Suprapubic skin (tissue), 4 donors: Measurements from ENCODE around the gene AUTS2.

ENCODE experiments used
- CTCF ChIP-seq, 2 donors: fragments of 200-600 bp in 1 of 2; fragments of 450-650 bp in 1 of 2; sonication (generic) in 1 of 2; IDR thresholded peaks; one replicate each; pipeline ENCODE4 v1.5.1; 2016 to 2019; ENCODE audit warnings: antibody characterized with exemption in 2 of 2, mild to moderate bottlenecking in 1 of 2, moderate library complexity in 1 of 2
- EP300 ChIP-seq: sonication (generic); formaldehyde crosslinking; IDR thresholded peaks from one replicate; pipeline ENCODE4 v1.6.1; 2017; ENCODE audit warnings: antibody characterized with exemption
- POLR2A ChIP-seq, 2 donors: fragments of 450-650 bp; IDR thresholded peaks; one replicate each; pipeline ENCODE4 v1.6.1; 2017; ENCODE audit warnings: antibody characterized with exemption in 2 of 2, mild to moderate bottlenecking in 2 of 2, moderate library complexity in 2 of 2
- POLR2AphosphoS5 ChIP-seq, 3 donors: sonication (generic); formaldehyde crosslinking; IDR thresholded peaks; one replicate each; pipeline ENCODE4 v1.6.1; 2017; ENCODE audit warnings: antibody characterized with exemption in 3 of 3

DNA sequence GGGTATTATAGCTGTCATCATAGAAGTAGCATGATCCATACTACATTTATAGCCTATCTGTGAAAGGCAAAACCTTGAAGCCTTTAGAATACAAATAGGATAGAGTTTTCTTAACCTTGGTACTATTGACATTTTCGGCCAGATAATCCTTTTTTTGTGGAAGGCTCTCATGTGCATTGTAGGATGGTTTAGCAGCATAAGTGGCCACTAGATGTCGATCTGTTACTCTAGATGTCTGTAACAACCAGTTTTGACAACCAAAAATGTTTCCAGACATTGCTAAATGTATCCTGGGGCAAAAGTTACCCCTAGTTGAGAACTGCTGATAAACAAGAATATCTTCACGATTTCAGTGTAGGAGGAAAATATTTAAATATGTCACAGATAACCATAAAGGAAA is 1214.2 kb downstream of the AUTS2 start:
- TF ChIP-seq CTCF (IDR thresholded peaks at IDR 0.05) (no peak), EP300 (no peak), POLR2AphosphoS5 (IDR thresholded peaks at IDR 0.05) (no peak), POLR2A (IDR thresholded peaks at IDR 0.05) (no peak)
